GM13977 (cell line): ENCODE results near the gene TSACC.

Experiments
- DNase-seq: peaks from one replicate; pipeline ENCODE4 v3.0.0; 2012; ENCODE audit warnings: low spot score
- CTCF ChIP-seq: IDR thresholded peaks from 2 replicates; pipeline ENCODE4 v1.5.1; 2012; ENCODE audit warnings: mild to moderate bottlenecking, control low read depth; ENCODE audit not compliant: insufficient read depth; ENCODE audit errors: extremely low read depth, missing control alignments
- in situ Hi-C: fragments of 300-500 bp; cut with MboI; formaldehyde crosslinking; loops from one replicate; pipeline ENCODE4 v1.12.0; 2022; ENCODE audit warnings: low sequenced_read_pairs, low pct_unique_long_range_greater_than_20kb, mixed read lengths, inconsistent platforms; ENCODE audit not compliant: unreplicated experiment

Gene TSACC

GRCh38 chr1:156298852-156299357, 39.4 kb upstream of the TSACC start, which contains the start of gene VHLL:
TSS of gene VHLL (minus strand) at chr1:156299307. CDS start at chr1:156299189, 118 bp downstream.
- TF ChIP-seq CTCF: no peak
- in situ Hi-C loops: no loop called here
- no peak for DNase-seq

- TF ChIP-seq CTCF: no peak
- no peak for DNase-seq
- in situ Hi-C loops: no loop called here
These were observed 35.1 kb upstream of the TSACC start for GRCh38 chr1:156303241-156303640.

GRCh38 chr1:156305215-156305614, 33.1 kb upstream of the TSACC start:
- no peak for TF ChIP-seq CTCF
- DNase-seq: no peak
- in situ Hi-C loops: no loop called here

- TF ChIP-seq CTCF: no peak
- in situ Hi-C loops: no loop called here
- DNase-seq: no peak
These were observed 30.2 kb upstream of the TSACC start for GRCh38 chr1:156308078-156308477.

- no peak for TF ChIP-seq CTCF
- in situ Hi-C loops: loop anchor here (10.0 kb wide), 1 partner anchor 216 kb away; no protein-coding TSS in a partner anchor
- DNase-seq: no peak
These were observed 27.4 kb upstream of the TSACC start for GRCh38 chr1:156310962-156311361.

- no peak for DNase-seq
- TF ChIP-seq CTCF: no peak
- in situ Hi-C loops: loop anchor here (10.0 kb wide), 1 partner anchor 222 kb away; no protein-coding TSS in a partner anchor
These were observed 21.4 kb upstream of the TSACC start for GRCh38 chr1:156316909-156317308.
